H9 (cell line): ENCODE measurements around the gene ZNF747. TPM values are rescaled to one million over a fixed set of nuclear protein-coding genes. Genes with fewer than 3 reads are reported as not detected.

Experiments
- DNase-seq: peaks from one replicate; pipeline ENCODE4 v3.0.0-alpha.2; 2017
- H2AFZ ChIP-seq: one replicate; pipeline ENCODE4 v1.6.1; 2013; ENCODE audit warnings: mild to moderate bottlenecking, low read length, control low read depth, moderate library complexity
- H2AK5ac ChIP-seq: 2 replicates; pipeline ENCODE4 v1.6.1; 2013; ENCODE audit warnings: low read length, control low read depth, mixed read lengths; ENCODE audit not compliant: insufficient read length
- H2BK120ac ChIP-seq: one replicate; pipeline ENCODE4 v1.6.1; 2013; ENCODE audit warnings: low read depth, mild to moderate bottlenecking, low read length, control low read depth, inconsistent platforms; ENCODE audit not compliant: poor library complexity, severe bottlenecking
- H2BK12ac ChIP-seq: 2 replicates; pipeline ENCODE4 v1.6.1; 2013; ENCODE audit warnings: low read length, control low read depth, mixed read lengths, low read depth; ENCODE audit not compliant: insufficient read length
- H2BK15ac ChIP-seq: 2 replicates; pipeline ENCODE4 v1.6.1; 2013; ENCODE audit warnings: low read depth, low read length, control low read depth
- H2BK20ac ChIP-seq: one replicate; pipeline ENCODE4 v1.6.1; 2013; ENCODE audit warnings: low read depth, mild to moderate bottlenecking, low read length, control low read depth, inconsistent platforms; ENCODE audit not compliant: poor library complexity, severe bottlenecking
- H2BK5ac ChIP-seq: 2 replicates; pipeline ENCODE4 v1.6.1; 2013; ENCODE audit warnings: low read length, control low read depth, mixed read lengths; ENCODE audit not compliant: insufficient read length
- H3K14ac ChIP-seq: 2 replicates; pipeline ENCODE4 v1.6.1; 2013; ENCODE audit warnings: low read length, control low read depth; ENCODE audit not compliant: insufficient read depth
- H3K18ac ChIP-seq: 2 replicates; pipeline ENCODE4 v1.6.1; 2013; ENCODE audit warnings: low read depth, mild to moderate bottlenecking, mixed read lengths, low read length, control low read depth; ENCODE audit not compliant: insufficient read length
- H3K23ac ChIP-seq: 2 replicates; pipeline ENCODE4 v1.6.1; 2013; ENCODE audit warnings: low read length, control low read depth, mixed read lengths, low read depth; ENCODE audit not compliant: insufficient read length
- H3K23me2 ChIP-seq: 2 replicates; pipeline ENCODE4 v1.6.1; 2013; ENCODE audit warnings: low read depth, mild to moderate bottlenecking, mixed read lengths, low read length, control low read depth; ENCODE audit not compliant: insufficient read length, poor library complexity, severe bottlenecking
- H3K27ac ChIP-seq: 2 replicates; pipeline ENCODE4 v1.5.1; 2013; ENCODE audit warnings: low read length, control low read depth, mixed read lengths, low read depth; ENCODE audit not compliant: insufficient read length
- H3K27me3 ChIP-seq: 2 replicates; pipeline ENCODE4 v1.6.1; 2013; ENCODE audit warnings: low read length, control low read depth, inconsistent platforms; ENCODE audit not compliant: insufficient read depth
- H3K4ac ChIP-seq: 2 replicates; pipeline ENCODE4 v1.6.1; 2013; ENCODE audit warnings: low read depth, mild to moderate bottlenecking, control low read depth, inconsistent platforms, low read length, moderate library complexity
- H3K4me1 ChIP-seq: 2 replicates; pipeline ENCODE4 v1.6.1; 2013; ENCODE audit warnings: low read length, control low read depth, inconsistent platforms; ENCODE audit not compliant: insufficient read depth
- H3K4me2 ChIP-seq: 2 replicates; pipeline ENCODE4 v1.6.1; 2013; ENCODE audit warnings: low read length, control low read depth, mixed read lengths; ENCODE audit not compliant: insufficient read length, insufficient read depth
- H3K56ac ChIP-seq: 2 replicates; pipeline ENCODE4 v1.6.1; 2013; ENCODE audit warnings: low read depth, mild to moderate bottlenecking, mixed read lengths, low read length, control low read depth; ENCODE audit not compliant: insufficient read length
- H3K79me1 ChIP-seq: 2 replicates; pipeline ENCODE4 v1.6.1; 2013; ENCODE audit warnings: low read depth, mild to moderate bottlenecking, moderate library complexity, low read length, control low read depth, inconsistent platforms; ENCODE audit not compliant: insufficient read depth, poor library complexity, severe bottlenecking
- H3K79me2 ChIP-seq: 2 replicates; pipeline ENCODE4 v1.6.1; 2013; ENCODE audit warnings: low read length, control low read depth, inconsistent platforms; ENCODE audit not compliant: insufficient read depth
- H3K9ac ChIP-seq: 2 replicates; pipeline ENCODE4 v1.6.1; 2013; ENCODE audit warnings: low read length, control low read depth, mixed read lengths; ENCODE audit not compliant: insufficient read length; ENCODE audit errors: extremely low read depth
- H3K9me3 ChIP-seq: one replicate; pipeline ENCODE4 v1.6.1; 2013; ENCODE audit warnings: low read depth, low read length, inconsistent platforms; ENCODE audit not compliant: control insufficient read depth
- H3T11ph ChIP-seq: one replicate; pipeline ENCODE4 v1.6.1; 2013; ENCODE audit warnings: mild to moderate bottlenecking, low read length, control low read depth, inconsistent platforms
- H4K20me1 ChIP-seq: one replicate; pipeline ENCODE4 v1.6.1; 2013; ENCODE audit not compliant: control insufficient read depth, insufficient read length, insufficient read depth
- H4K5ac ChIP-seq: 2 replicates; pipeline ENCODE4 v1.6.1; 2013; ENCODE audit warnings: low read depth, mild to moderate bottlenecking, mixed read lengths, low read length, control low read depth; ENCODE audit not compliant: insufficient read length
- H4K8ac ChIP-seq: replicated peaks from 2 replicates; pipeline ENCODE4 v1.6.1; 2013; ENCODE audit warnings: low read length, control low read depth, mixed read lengths, low read depth; ENCODE audit not compliant: insufficient read length
- H4K91ac ChIP-seq: 2 replicates; pipeline ENCODE4 v1.6.1; 2013; ENCODE audit warnings: low read depth, mild to moderate bottlenecking, moderate library complexity, mixed read lengths, low read length, control low read depth; ENCODE audit not compliant: insufficient read length
- H3K27ac Mint-ChIP-seq, 3 experiments: 2 replicates in 2 of 3; 3 replicates in 1 of 3; pipeline ENCODE4 v1.8.0; 2020 to 2021; ENCODE audit warnings: mixed read lengths in 3 of 3, mild to moderate bottlenecking in 1 of 3, moderate library complexity in 1 of 3
- H3K27me3 Mint-ChIP-seq: 2 replicates; pipeline ENCODE4 v1.8.0; 2021; ENCODE audit warnings: low read depth, mild to moderate bottlenecking, moderate library complexity, mixed read lengths
- H3K36me3 Mint-ChIP-seq, 3 experiments: 2 replicates in 2 of 3; 3 replicates in 1 of 3; pipeline ENCODE4 v1.8.0; 2020 to 2021; ENCODE audit warnings: low read depth in 3 of 3, mixed read lengths in 3 of 3; ENCODE audit not compliant: insufficient read depth in 1 of 3
- H3K4me1 Mint-ChIP-seq, 2 experiments: 2 replicates each; pipeline ENCODE4 v1.8.0; 2020; ENCODE audit warnings: mixed read lengths in 2 of 2
- H3K4me3 Mint-ChIP-seq, 2 experiments: 2 replicates in 1 of 2; 3 replicates in 1 of 2; pipeline ENCODE4 v1.8.0; 2020 to 2021; ENCODE audit warnings: mild to moderate bottlenecking in 2 of 2, mixed read lengths in 2 of 2, moderate library complexity in 1 of 2
- H3K9me3 Mint-ChIP-seq, 2 experiments: 2 replicates in 1 of 2; 3 replicates in 1 of 2; pipeline ENCODE4 v1.8.0; 2020; ENCODE audit warnings: mild to moderate bottlenecking in 2 of 2, mixed read lengths in 2 of 2, moderate library complexity in 1 of 2
- CTCF ChIP-seq: fragments of 200-600 bp; sonication (generic); conservative IDR thresholded peaks from 3 replicates; pipeline ENCODE4 v1.8.0; 2021; ENCODE audit warnings: antibody characterized with exemption, mild to moderate bottlenecking
- WGBS: extraction: QIAGEN DNeasy Blood & Tissue Kit; methylation state at CpG from one replicate; pipeline ENCODE4 v1.1.7; 2013; ENCODE audit warnings: missing lambda C conversion rate, low lambda C conversion rate, mixed read lengths; ENCODE audit not compliant: insufficient read length; ENCODE audit errors: extremely low coverage; 5-methylcytosine and 5-hydroxymethylcytosine counted together
- microRNA-seq: library from miRNA; unstranded; fragments of <30 nt; microRNA quantifications from one replicate; pipeline ENCODE4, GENCODE V29; 2020; ENCODE audit warnings: borderline microRNAs expressed
- total RNA-seq: library from RNA; stranded (reverse); gene quantifications from 2 replicates; pipeline ENCODE4 v1.2.1, GENCODE V29; 2021

The ZNF747 gene
- total RNA-seq, 1 experiment from 2014 or later = 18.4 TPM

- no peak overlapping the region for H3K9ac ChIP-seq
- no peaks in the 10 kb centered on the region for H3K9me3 ChIP-seq
- no peaks in the 10 kb centered on the region for H3K79me2 ChIP-seq
- Mint-ChIP-seq H3K4me1 (no peaks in the 10 kb centered on the region), H3K9me3 (no peaks in the 10 kb centered on the region; a peak in 1 of 5 replicates), H3K27me3 (peaks cover 30% of the 10 kb centered on the region), H3K36me3 (no peaks in the 10 kb centered on the region), H3K27ac (no peak overlapping the region), H3K4me3 (no peak overlapping the region)
- H4K91ac ChIP-seq = no peak overlapping the region
- no peak overlapping the region for H3K27ac ChIP-seq
- H3T11ph ChIP-seq = no peak overlapping the region
- no peak overlapping the region for H2AK5ac ChIP-seq
- no peaks in the 10 kb centered on the region for H3K79me1 ChIP-seq
- H3K14ac ChIP-seq = no peak overlapping the region
- H3K4ac ChIP-seq = no peak overlapping the region
- no peak overlapping the region for H4K5ac ChIP-seq
- no peaks in the 10 kb centered on the region for H3K23me2 ChIP-seq
- H2BK5ac ChIP-seq = no peak overlapping the region
- H2BK120ac ChIP-seq = no peak overlapping the region
- H4K20me1 ChIP-seq = no peaks in the 10 kb centered on the region
- no peak overlapping the region for H3K18ac ChIP-seq
- WGBS = no CpG with 5 or more reads among the region's 5 CpGs
- DNase-seq = no peak
- no peak overlapping the region for H3K23ac ChIP-seq
- H2BK20ac ChIP-seq = no peak overlapping the region
- H2AFZ ChIP-seq = no peak overlapping the region
- no peak overlapping the region for H2BK15ac ChIP-seq
- no peak overlapping the region for H2BK12ac ChIP-seq
- no peaks in the 10 kb centered on the region for H3K27me3 ChIP-seq
- H3K4me1 ChIP-seq = no peaks in the 10 kb centered on the region
- no peak overlapping the region for H3K4me2 ChIP-seq
- H4K8ac ChIP-seq = no peak overlapping the region
- TF ChIP-seq CTCF = no peak
- H3K56ac ChIP-seq = no peak overlapping the region
Observed at GRCh38 chr16:30481381-30481780, 53.3 kb downstream of the ZNF747 start.

Small RNAs within 50 kb of the gene (microRNA-seq; reads per million reads assigned to microRNA genes)
- not detected for gene MIR4518

Other genes starting within 250 kb of the ZNF747 start
- 90.1 and 90.2 TPM in 2 replicates for gene CD2BP2, start 179.6 kb downstream of the ZNF747 start, total RNA-seq
- 25.6 and 25.8 TPM in 2 replicates for gene TBC1D10B, start 164.4 kb downstream of the ZNF747 start, total RNA-seq
- gene MYL11, start 160.1 kb downstream of the ZNF747 start, total RNA-seq = 0.70 and 1.4 TPM in 2 replicates
- gene SEPTIN1, start 152.3 kb downstream of the ZNF747 start, total RNA-seq = 1.4 and 2.5 TPM in 2 replicates
- gene ZNF48, start 139.4 kb downstream of the ZNF747 start, total RNA-seq = 57.3 and 61.2 TPM in 2 replicates
- 9.7 and 10.5 TPM in 2 replicates for gene ZNF771, start 127.3 kb downstream of the ZNF747 start, total RNA-seq
- 78.1 and 78.3 TPM in 2 replicates for gene DCTPP1, start 104.8 kb downstream of the ZNF747 start, total RNA-seq
- gene SEPHS2, start 89.0 kb downstream of the ZNF747 start, total RNA-seq = 52.6 and 54.1 TPM in 2 replicates
- not detected in 2 replicates for gene ITGAL, start 62.1 kb downstream of the ZNF747 start, total RNA-seq
- 39.0 and 40.0 TPM in 2 replicates for gene ZNF768, start 8.3 kb downstream of the ZNF747 start, total RNA-seq
- gene ZNF764, start 23.5 kb upstream of the ZNF747 start, total RNA-seq = 11.2 and 11.4 TPM in 2 replicates
- gene ZNF688, start 36.9 kb upstream of the ZNF747 start, total RNA-seq = 4.3 and 4.5 TPM in 2 replicates
- 17.0 and 18.8 TPM in 2 replicates for gene ZNF785, start 50.8 kb upstream of the ZNF747 start, total RNA-seq
- 21.1 and 21.9 TPM in 2 replicates for gene ZNF689, start 75.5 kb upstream of the ZNF747 start, total RNA-seq
- gene PRR14, start 116.1 kb upstream of the ZNF747 start, total RNA-seq = 11.6 and 13.6 TPM in 2 replicates
- 12.6 and 16.8 TPM in 2 replicates for gene FBRS, start 123.6 kb upstream of the ZNF747 start, total RNA-seq
- gene SRCAP, start 164.3 kb upstream of the ZNF747 start, total RNA-seq = 63.1 and 65.5 TPM in 2 replicates
- gene PHKG2, start 213.6 kb upstream of the ZNF747 start, total RNA-seq = 46.6 and 47.9 TPM in 2 replicates
- 5.4 and 7.4 TPM in 2 replicates for gene CFAP119, start 227.2 kb upstream of the ZNF747 start, total RNA-seq
- gene RNF40, start 227.5 kb upstream of the ZNF747 start, total RNA-seq = 103 and 106 TPM in 2 replicates